NCI-H1417 (cell line): ENCODE measurements around the gene CCDC183.

Experiments used
- DNase-seq, 3 experiments: peaks; one replicate each; lab custom pipeline; 2025; lab: John Stamatoyannopoulos, UW

CCDC183 gene

DNA sequence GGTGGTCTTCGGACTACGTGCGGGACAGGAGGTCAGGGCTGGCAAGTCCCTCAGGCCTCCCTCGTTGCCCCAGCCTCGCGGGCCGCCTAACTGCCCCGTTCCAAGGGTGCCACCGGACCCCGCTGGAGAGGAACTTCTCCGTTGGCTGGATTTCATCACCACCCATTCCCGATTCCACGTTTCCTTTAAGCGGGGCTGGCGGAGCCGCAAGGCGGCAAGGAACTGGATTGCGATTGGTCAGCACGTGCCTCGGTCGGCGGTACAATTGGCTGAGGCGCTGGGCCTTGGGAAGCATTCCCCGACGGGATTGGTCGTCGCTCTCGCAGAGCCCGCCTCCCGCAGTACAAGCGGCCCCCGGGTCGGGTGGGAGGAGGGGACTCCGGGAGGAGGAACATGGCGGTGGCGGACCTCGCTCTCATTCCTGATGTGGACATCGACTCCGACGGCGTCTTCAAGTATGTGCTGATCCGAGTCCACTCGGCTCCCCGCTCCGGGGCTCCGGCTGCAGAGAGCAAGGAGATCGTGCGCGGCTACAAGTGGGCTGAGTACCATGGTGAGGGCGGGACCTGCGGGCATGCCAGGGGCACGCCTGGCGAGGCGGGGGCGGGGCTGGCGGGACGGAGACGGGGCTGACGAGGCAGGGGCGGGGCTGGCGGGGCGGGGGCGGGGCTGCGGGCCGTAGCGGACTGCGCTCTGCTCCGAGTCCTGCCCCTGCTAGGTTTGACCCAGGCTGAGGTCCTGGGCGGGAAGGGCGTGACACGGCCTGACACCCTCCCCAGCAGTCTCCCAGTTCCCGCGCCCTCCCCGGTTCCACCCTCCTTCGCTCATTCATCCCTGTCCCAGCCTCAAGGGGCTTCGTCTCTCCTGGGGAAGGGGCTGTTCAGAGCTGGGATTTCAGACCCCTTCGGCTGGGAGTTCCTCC is 53.2 kb downstream of the CCDC183 start, which contains the start of gene PHPT1:
PHPT1 (plus strand) TSS at position 372 of the 922 bp plus-strand sequence; CDS start at position 394, 22 bp downstream.
- peak; percentile 96 to 100 (median 100) for DNase-seq

DNA sequence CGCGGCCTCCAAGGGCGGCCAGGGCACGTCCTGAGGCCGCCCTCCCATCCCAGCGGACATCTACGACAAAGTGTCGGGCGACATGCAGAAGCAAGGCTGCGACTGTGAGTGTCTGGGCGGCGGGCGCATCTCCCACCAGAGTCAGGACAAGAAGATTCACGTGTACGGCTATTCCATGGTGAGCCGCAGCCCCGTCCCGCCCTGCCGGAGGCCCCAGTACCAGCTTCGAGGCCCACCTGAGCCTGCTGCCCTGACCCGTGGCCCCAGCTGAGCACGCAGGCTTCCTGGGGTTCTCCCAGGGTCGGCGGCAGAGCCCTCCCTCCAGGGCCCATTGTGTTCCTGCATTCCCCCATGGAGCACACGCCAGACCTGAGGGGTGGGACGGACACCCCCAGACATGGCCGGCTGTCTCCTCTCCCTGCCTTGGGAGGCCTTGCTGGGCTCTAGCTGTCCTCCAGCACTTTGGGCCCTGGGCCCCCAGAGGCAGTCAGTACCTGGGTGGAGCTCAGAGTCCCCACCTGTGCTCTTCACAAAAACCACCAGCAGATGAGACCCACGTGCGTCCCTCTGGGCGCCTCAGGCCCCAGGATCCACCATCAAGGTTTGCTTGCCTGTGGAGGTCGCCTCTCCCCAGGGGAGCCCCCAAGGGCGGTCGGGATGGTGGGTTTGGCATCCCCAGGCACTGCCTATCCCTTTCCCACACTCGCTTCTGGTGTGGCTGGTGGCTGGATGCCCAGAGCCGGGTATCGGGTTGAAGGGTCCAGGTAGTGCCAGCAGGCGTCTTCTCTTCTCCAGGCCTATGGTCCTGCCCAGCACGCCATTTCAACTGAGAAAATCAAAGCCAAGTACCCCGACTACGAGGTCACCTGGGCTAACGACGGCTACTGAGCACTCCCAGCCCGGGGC is 54.1 kb downstream of the CCDC183 start:
- no peak for DNase-seq

DNA sequence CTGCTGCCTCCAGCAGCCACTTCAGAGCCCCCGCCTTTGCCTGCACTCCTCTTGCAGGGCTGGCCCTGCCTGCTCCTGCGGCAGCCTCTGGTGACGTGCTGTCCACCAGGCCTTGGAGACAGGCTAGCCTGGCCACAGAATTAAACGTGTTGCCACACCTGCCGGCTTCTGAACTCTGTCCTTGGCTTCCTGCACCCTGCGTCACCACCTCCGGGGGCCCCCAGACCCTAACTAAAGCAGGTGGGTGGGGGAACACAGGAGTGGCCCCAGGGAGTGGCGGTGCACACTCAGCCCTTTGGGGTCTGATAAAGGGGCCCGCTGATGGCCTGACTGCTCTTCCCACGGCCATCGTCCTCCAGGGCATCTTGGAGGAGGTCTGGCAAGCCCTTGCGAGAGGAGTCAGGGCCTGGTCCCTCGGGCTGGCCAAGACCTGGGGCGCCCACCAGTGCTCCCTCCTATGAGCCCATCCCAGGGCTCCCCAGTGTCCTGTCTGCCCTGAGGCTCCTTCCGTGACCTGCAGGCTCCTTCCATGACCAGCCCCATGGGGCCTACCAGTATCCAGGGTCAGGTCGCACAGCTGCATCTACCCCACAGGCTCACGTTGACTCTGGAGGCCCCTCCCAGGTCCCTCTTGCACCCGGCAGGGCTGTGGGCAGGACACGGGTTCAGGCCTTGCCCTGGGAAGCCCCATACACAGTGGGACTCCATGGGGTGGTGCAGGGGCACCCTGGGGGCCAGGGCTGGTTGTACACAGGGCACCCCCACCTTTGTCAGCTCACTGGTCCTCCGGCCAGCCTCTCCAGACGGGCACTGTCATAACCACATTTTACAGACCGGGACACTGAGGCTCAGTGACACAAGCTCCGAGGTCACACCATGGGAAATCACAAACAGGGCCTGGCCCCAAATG is 55.0 kb downstream of the CCDC183 start:
- DNase-seq = no peak

DNA sequence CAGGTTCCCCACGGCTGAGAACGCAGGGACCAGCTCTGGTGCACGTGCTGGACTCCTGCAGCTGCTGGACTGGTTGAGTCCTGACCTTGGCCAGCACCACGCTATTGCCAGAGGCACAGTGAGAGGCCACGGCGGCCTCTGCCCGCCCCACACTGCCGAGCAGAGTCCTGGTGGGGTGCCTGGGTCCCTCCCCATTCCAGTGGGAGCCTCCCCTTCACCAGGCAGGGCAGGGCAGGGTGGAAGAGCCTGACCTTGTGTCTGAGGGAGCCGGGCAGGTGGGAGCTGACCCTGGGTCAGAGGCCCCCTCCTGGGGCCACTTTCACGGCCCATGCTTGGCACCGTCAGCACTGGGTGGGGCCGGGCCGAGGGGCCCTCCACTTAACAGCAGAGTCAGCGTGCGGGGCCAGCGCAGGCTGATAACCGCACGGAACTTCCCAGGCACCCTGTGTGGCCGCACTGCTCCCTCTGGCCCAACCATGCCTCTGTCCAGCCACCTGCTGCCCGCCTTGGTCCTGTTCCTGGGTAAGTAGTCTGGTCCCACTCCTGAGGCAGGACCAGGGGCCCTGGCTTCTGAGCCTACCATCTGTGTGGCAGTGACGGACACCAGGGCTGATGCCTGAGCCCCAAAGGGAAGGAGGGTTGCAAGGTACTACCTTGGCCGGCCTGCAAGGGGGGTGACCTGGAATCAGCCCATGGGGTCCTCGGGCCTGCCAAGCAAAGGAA is 56.0 kb downstream of the CCDC183 start, which contains the start of gene MAMDC4:
MAMDC4 (plus strand) TSS at position 406 of the 723 bp plus-strand sequence; CDS start at position 477, 71 bp downstream.
- DNase-seq = no peak

DNA sequence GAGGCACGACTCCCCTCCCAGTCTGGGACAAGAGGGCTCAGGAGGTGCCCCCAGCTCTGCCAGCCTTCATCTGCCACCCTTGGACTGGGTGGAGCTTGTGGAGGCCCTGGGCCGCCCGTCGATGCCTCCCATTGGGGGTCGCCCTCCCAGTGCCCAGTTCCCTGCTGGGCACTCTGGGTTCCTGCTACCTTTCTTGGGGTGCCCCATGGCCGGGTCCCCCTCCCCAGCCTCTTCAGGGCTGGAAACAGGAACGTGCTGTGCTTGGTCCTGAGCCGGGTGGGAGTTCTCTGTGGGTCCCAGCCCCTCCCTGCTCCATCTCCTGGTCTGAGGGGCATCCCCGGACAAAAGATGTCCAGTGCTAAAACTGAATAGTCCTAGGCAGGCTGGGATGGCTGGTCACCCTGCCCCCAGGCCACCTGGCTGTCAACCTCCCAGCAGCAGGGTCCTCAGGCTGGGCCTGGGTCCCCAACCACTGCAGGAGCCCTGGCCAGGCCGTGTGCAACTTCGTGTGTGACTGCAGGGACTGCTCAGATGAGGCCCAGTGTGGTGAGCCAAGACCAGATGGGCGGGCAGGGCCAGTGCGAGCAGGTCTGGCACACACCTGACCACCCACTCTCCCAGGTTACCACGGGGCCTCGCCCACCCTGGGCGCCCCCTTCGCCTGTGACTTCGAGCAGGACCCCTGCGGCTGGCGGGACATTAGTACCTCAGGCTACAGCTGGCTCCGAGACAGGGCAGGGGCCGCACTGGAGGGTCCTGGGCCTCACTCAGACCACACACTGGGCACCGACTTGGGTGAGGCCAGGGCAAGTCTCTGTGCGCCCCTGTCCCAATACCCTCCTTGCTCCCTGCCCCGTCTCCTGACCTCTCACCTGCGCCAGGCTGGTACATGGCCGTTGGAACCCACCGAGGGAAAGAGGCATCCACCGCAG is 56.8 kb downstream of the CCDC183 start:
- no peak for DNase-seq

DNA sequence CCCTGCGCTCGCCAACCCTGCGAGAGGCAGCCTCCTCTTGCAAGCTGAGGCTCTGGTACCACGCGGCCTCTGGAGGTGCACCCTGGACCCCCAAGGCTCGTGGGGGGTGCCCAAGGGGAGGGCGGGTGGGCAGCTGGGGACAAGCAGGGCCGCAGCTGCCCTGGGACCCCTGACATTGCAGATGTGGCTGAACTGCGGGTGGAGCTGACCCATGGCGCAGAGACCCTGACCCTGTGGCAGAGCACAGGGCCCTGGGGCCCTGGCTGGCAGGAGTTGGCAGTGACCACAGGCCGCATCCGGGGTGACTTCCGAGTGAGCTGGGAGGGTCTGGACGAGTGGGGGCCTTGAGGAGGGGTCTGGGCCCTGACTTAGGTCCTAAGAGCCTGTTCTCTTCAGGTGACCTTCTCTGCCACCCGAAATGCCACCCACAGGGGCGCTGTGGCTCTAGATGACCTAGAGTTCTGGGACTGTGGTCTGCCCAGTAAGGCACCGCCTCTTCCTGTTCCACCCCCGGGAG is 57.5 kb downstream of the CCDC183 start:
- DNase-seq = no peak

DNA sequence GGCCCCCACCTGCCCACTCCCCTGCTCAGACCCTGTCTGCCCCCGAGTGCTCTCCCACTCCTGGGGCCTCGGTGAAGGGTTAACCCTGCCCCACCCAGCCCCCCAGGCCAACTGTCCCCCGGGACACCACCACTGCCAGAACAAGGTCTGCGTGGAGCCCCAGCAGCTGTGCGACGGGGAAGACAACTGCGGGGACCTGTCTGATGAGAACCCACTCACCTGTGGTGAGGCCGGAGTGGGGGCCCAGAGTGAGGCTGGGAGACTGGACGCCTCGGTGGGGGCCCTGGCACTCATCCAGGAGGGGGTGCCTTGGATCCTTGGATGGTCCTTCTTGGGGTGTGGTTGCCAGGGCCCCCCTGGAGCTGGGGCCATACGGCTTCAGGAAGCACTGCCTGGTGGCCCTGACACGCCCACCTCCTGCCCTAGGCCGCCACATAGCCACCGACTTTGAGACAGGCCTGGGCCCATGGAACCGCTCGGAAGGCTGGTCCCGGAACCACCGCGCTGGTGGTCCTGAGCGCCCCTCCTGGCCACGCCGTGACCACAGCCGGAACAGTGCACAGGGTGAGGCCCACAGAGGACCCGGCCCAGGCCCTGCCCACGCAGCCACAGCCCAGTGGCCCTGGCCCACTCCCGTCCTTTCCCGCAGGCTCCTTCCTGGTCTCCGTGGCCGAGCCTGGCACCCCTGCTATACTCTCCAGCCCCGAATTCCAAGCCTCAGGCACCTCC is 58.1 kb downstream of the CCDC183 start:
- DNase-seq = no peak

DNA sequence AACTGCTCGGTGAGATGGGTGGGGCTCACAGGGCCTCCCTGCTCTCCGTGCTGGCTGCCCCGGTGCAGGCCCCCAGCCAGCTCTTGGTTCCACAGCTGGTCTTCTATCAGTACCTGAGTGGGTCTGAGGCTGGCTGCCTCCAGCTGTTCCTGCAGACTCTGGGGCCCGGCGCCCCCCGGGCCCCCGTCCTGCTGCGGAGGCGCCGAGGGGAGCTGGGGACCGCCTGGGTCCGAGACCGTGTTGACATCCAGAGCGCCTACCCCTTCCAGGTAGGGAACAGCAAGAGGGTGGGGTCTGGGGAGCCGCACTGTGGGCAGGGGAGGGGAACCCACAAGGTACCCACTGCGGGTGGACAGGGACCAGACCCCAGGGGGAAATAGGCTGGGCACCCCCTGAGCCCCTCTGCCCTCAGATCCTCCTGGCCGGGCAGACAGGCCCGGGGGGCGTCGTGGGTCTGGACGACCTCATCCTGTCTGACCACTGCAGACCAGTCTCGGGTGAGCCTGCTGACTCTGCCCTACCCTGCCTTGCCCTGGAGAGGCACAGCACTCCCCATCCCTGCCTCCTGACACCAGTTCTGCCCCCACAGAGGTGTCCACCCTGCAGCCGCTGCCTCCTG is 58.8 kb downstream of the CCDC183 start:
- no peak for DNase-seq

DNA sequence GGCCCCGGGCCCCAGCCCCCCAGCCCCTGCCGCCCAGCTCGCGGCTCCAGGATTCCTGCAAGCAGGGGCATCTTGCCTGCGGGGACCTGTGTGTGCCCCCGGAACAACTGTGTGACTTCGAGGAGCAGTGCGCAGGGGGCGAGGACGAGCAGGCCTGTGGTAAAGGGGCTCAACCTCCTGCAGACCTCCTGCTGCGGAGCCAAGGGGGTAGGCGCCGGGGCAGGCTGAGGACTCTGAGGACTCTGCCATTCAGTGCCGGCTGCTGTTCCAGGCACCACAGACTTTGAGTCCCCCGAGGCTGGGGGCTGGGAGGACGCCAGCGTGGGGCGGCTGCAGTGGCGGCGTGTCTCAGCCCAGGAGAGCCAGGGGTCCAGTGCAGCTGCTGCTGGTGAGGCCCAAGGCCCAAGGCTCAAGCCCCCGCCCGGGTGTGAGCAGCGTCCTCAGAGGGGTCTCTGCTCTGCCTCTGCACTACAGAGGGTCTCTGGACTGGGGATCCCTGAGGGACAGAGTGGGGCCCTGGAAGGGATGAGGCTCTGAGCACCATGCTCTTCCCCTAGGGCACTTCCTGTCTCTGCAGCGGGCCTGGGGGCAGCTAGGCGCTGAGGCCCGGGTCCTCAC is 59.4 kb downstream of the CCDC183 start:
- no peak for DNase-seq

DNA sequence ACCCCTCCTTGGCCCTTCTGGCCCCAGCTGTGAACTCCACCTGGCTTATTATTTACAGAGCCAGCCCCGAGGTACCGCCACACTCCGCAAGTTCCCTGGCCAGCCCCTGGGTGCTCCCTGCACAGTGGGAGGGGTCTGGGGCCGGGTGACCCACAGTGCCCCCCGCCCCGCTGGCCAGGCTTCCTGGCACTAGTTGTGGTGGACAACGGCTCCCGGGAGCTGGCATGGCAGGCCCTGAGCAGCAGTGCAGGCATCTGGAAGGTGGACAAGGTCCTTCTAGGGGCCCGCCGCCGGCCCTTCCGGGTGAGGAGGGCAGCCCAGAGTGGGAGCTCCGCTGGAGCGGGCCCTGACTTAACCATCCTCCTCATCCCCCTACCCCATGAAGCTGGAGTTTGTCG is 59.9 kb downstream of the CCDC183 start:
- DNase-seq = peak in 1 of 3 experiments; percentile 45

DNA sequence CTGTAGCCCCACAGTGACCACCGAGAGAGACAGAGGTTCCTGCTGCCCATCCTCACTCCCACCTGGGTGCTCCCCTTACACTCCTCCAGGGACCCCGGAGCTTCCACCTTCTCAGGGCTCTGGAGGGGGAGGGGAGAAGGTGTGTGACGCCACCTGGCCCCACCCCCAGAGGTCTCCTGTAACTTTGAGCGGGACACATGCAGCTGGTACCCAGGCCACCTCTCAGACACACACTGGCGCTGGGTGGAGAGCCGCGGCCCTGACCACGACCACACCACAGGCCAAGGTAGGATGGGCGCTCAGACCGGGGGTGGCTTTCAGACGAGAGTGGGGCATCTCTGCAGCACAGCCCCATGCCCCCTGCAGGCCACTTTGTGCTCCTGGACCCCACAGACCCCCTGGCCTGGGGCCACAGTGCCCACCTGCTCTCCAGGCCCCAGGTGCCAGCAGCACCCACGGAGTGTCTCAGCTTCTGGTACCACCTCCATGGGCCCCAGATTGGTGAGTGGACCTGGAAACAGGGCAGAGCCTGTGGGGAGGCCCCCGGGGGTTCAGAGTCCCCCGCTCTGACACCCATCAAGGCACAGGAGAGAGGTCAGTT is 60.5 kb downstream of the CCDC183 start:
- DNase-seq = no peak

DNA sequence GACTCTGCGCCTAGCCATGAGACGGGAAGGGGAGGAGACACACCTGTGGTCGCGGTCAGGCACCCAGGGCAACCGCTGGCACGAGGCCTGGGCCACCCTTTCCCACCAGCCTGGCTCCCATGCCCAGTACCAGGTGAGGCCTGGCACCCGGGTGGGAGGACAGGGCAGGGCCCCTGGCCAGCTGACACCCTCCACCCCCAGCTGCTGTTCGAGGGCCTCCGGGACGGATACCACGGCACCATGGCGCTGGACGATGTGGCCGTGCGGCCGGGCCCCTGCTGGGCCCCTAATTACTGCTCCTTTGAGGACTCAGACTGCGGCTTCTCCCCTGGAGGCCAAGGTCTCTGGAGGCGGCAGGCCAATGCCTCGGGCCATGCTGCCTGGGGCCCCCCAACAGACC is 61.0 kb downstream of the CCDC183 start:
- peak in 2 of 3 experiments; percentile 58 to 71 for DNase-seq
